Endodermal cell (in vitro differentiated cells): ENCODE results near the gene ERGIC2. TPM values are rescaled to one million over a fixed set of nuclear protein-coding genes. Genes with fewer than 3 reads are reported as not detected.

Source experiments
- DNase-seq: peaks from one replicate; pipeline ENCODE4 v3.0.0-alpha.2; 2017
- H3K27ac ChIP-seq: 2 replicates; pipeline ENCODE4 v1.5.1; 2013; ENCODE audit warnings: mild to moderate bottlenecking, low read depth, low read length, moderate library complexity
- H3K27me3 ChIP-seq: 2 replicates; pipeline ENCODE4 v1.6.1; 2013; ENCODE audit warnings: mild to moderate bottlenecking, low read length, moderate library complexity; ENCODE audit not compliant: insufficient read depth, control insufficient read depth, poor library complexity, severe bottlenecking
- H3K36me3 ChIP-seq: 2 replicates; pipeline ENCODE4 v1.7.0; 2013; ENCODE audit warnings: mild to moderate bottlenecking, low read length, moderate library complexity; ENCODE audit not compliant: control insufficient read depth, insufficient read depth
- H3K4me1 ChIP-seq: one replicate; pipeline ENCODE4 v1.7.0; 2013; ENCODE audit warnings: low read length; ENCODE audit not compliant: control insufficient read depth, insufficient read depth
- H3K4me3 ChIP-seq: 2 replicates; pipeline ENCODE4 v1.5.1; 2013; ENCODE audit warnings: mild to moderate bottlenecking, low read length, moderate library complexity
- H3K9ac ChIP-seq: 2 replicates; pipeline ENCODE4 v1.6.1; 2013; ENCODE audit warnings: mild to moderate bottlenecking, low read length, moderate library complexity; ENCODE audit not compliant: poor library complexity, severe bottlenecking; ENCODE audit errors: extremely low read depth
- H3K9me3 ChIP-seq: 2 replicates; pipeline ENCODE4 v1.6.1; 2013; ENCODE audit warnings: mild to moderate bottlenecking, low read length, moderate library complexity; ENCODE audit not compliant: control insufficient read depth
- H3K27ac Mint-ChIP-seq: 2 replicates; pipeline ENCODE4 v1.8.0; 2020; ENCODE audit warnings: mixed read lengths
- H3K27me3 Mint-ChIP-seq: 2 replicates; pipeline ENCODE4 v1.8.0; 2021; ENCODE audit warnings: mild to moderate bottlenecking, mixed read lengths; ENCODE audit not compliant: insufficient read depth
- H3K36me3 Mint-ChIP-seq: 2 replicates; pipeline ENCODE4 v1.8.0; 2020; ENCODE audit warnings: low read depth, mixed read lengths
- H3K4me1 Mint-ChIP-seq: 2 replicates; pipeline ENCODE4 v1.8.0; 2020; ENCODE audit warnings: mixed read lengths
- H3K4me3 Mint-ChIP-seq: 2 replicates; pipeline ENCODE4 v1.8.0; 2020; ENCODE audit warnings: mild to moderate bottlenecking, moderate library complexity, mixed read lengths
- H3K9me3 Mint-ChIP-seq: 2 replicates; pipeline ENCODE4 v1.8.0; 2020; ENCODE audit warnings: mild to moderate bottlenecking, mixed read lengths
- WGBS, 2 experiments: methylation state at CpG; one replicate each; pipeline versions ENCODE4 v1.1.5 to v1.1.7; 2013; ENCODE audit warnings: missing lambda C conversion rate in 2 of 2, mixed read lengths in 1 of 2; ENCODE audit not compliant: insufficient coverage in 1 of 2, insufficient read length in 1 of 2; 5-methylcytosine and 5-hydroxymethylcytosine counted together
- total RNA-seq, 2 donors: library from RNA; stranded (reverse); fragmentation: NEBNext Ultra II Directional in 1 of 2; extraction: Animal tissue kit (Norgen Biotek cat#: 25700) in 1 of 2; gene quantifications; 2 replicates in 1 of 2; 3 replicates in 1 of 2; pipeline ENCODE4 v1.2.1, GENCODE V29; 2021
- TF ChIP-seq, protein P1 (sequence below): fragments of 200-600 bp; sonication (generic); conservative IDR thresholded peaks from 2 replicates; pipeline ENCODE4 v1.5.0; 2021; ENCODE audit warnings: antibody characterized with exemption, mild to moderate bottlenecking

ERGIC2 gene
- total RNA-seq, 2 donors from 2014 or later, result 101 to 170 TPM

DNA sequence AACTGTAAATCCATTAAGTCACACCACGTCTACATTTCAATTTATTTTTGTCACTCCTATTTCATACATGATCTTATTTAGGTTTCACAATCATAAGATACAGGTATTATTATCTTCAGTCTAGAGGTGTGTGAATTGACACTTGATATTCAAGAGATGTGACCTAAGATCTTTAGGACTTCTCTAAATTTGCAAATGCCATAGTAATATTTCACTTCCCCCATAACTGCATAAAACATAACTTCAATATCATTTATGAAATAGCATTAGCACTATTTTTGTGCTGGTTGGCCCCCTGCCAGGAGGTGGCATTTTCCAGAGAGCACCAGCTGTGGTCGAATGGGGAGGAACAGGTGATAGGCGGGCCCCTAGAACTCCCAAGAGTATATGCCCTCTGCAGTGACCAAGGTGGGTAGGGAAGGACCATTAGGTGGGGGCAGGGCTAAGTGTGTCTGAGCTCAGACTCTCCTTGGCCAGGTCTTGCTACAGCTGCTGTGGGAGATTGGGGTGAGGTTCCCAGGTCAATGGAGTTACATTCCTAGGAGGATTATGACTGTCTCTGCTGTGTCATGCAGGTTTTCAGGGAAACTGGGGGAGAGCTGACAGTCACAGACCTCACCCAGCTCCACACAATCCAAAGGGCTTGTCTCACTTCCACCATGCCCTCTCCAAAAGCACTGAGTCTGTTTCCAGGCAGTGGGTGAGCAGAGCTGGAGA lies 49.2 kb upstream of the ERGIC2 start:
- peak overlapping the region; percentile 27 for H3K4me3 Mint-ChIP-seq
- H3K27ac ChIP-seq, result no peak overlapping the region
- H3K4me3 ChIP-seq, result peak overlapping the region; percentile 7
- 78 to 100% methylated on average over 2 to 3 of the region's 3 CpGs for WGBS, 2 experiments
- H3K27me3 Mint-ChIP-seq, result no peaks in the 10 kb centered on the region
- H3K27ac Mint-ChIP-seq, result peak overlapping the region; percentile 98
- H3K36me3 ChIP-seq, result no peaks in the 10 kb centered on the region
- H3K9me3 Mint-ChIP-seq, result peaks cover 6% of the 10 kb centered on the region
- TF ChIP-seq, protein P1, sequence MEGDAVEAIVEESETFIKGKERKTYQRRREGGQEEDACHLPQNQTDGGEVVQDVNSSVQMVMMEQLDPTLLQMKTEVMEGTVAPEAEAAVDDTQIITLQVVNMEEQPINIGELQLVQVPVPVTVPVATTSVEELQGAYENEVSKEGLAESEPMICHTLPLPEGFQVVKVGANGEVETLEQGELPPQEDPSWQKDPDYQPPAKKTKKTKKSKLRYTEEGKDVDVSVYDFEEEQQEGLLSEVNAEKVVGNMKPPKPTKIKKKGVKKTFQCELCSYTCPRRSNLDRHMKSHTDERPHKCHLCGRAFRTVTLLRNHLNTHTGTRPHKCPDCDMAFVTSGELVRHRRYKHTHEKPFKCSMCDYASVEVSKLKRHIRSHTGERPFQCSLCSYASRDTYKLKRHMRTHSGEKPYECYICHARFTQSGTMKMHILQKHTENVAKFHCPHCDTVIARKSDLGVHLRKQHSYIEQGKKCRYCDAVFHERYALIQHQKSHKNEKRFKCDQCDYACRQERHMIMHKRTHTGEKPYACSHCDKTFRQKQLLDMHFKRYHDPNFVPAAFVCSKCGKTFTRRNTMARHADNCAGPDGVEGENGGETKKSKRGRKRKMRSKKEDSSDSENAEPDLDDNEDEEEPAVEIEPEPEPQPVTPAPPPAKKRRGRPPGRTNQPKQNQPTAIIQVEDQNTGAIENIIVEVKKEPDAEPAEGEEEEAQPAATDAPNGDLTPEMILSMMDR, result no peak
- H3K9me3 ChIP-seq, result peaks cover 3% of the 10 kb centered on the region
- no peaks in the 10 kb centered on the region for H3K36me3 Mint-ChIP-seq
- H3K9ac ChIP-seq, result peak overlapping the region; percentile 51
- H3K4me1 ChIP-seq, result peaks cover 6% of the 10 kb centered on the region
- DNase-seq, result peak; percentile 88
- H3K27me3 ChIP-seq, result no peaks in the 10 kb centered on the region
- peaks cover 28% of the 10 kb centered on the region for H3K4me1 Mint-ChIP-seq

DNA sequence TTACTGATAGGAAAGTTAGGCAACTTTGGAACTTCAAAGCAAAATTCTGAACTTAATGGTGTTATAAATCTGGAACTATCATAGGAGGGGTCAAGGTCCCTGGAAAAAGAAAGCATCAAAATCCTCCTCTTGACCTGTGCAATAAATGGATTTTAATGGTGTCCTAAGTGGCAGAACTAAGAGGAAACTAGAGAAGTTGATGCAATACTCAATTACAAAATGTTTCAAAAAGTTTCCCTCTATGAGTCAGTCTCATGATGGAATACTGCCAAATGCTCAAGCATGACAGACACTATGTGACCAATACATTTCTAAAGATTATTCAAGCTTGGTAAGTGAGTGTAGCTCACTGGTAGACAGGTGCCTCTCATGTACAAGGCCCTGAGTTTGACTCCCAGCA lies 47.7 kb upstream of the ERGIC2 start:
- Mint-ChIP-seq H3K36me3 (peaks cover 5% of the 10 kb centered on the region), H3K27me3 (no peaks in the 10 kb centered on the region), H3K27ac (no peak overlapping the region), H3K4me3 (no peak overlapping the region), H3K4me1 (peaks cover 28% of the 10 kb centered on the region), H3K9me3 (peaks cover 21% of the 10 kb centered on the region)
- H3K36me3 ChIP-seq, result no peaks in the 10 kb centered on the region
- TF ChIP-seq, protein P1, result no peak
- H3K4me3 ChIP-seq, result no peak overlapping the region
- peaks cover 6% of the 10 kb centered on the region for H3K4me1 ChIP-seq
- no peaks in the 10 kb centered on the region for H3K27me3 ChIP-seq
- no peak overlapping the region for H3K9ac ChIP-seq
- peaks cover 18% of the 10 kb centered on the region for H3K9me3 ChIP-seq
- no peak overlapping the region for H3K27ac ChIP-seq
- DNase-seq, result no peak

DNA sequence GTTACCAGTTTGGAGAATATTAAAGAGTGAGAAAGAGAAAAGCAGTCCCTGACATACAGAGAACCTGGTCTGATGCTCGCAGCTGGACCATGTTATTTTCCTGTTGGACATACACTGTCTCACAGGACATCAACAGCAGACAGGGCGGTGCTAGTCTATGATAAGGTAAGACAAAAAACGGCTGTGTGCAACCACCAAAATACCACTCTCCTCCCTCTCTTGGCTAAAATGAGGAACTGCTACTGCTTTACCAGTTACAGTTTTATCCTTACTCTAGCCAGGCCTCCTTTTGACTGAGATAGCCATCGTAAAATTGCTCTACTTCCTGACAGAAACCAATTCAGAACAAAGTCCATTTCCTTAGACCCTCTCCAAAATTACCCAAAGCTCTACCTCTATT lies 47.0 kb upstream of the ERGIC2 start:
- H3K9ac ChIP-seq, result no peak overlapping the region
- H3K9me3 Mint-ChIP-seq, result peaks cover 27% of the 10 kb centered on the region
- no peaks in the 10 kb centered on the region for H3K27me3 Mint-ChIP-seq
- peaks cover 28% of the 10 kb centered on the region for H3K4me1 Mint-ChIP-seq
- TF ChIP-seq, protein P1, result peak; percentile 79
- peaks cover 25% of the 10 kb centered on the region for H3K9me3 ChIP-seq
- WGBS, 2 experiments, result 87% methylated on average over 2 to 4 of the region's 4 CpGs
- peaks cover 7% of the 10 kb centered on the region for H3K36me3 Mint-ChIP-seq
- no peaks in the 10 kb centered on the region for H3K27me3 ChIP-seq
- no peaks in the 10 kb centered on the region for H3K36me3 ChIP-seq
- H3K4me3 ChIP-seq, result no peak overlapping the region
- no peak overlapping the region for H3K27ac Mint-ChIP-seq
- H3K4me3 Mint-ChIP-seq, result no peak overlapping the region
- H3K4me1 ChIP-seq, result peaks cover 6% of the 10 kb centered on the region
- peak; percentile 55 for DNase-seq
- no peak overlapping the region for H3K27ac ChIP-seq
